Endometrium (tissue), 2 donors: ENCODE measurements around the gene FER.
"Not testable (repeated sequence)": the region's sequence is repeated elsewhere in the genome, so short reads cannot be mapped to it uniquely, and the experiment has no call there.

Experiments used
- FAIRE-seq: peaks from 2 replicates; lab custom pipeline; 2012; peaks lifted over from hg19 to GRCh38; lab: Jason Lieb, UNC
- donor health status: control.
- donor health status: control.

The FER gene

DNA sequence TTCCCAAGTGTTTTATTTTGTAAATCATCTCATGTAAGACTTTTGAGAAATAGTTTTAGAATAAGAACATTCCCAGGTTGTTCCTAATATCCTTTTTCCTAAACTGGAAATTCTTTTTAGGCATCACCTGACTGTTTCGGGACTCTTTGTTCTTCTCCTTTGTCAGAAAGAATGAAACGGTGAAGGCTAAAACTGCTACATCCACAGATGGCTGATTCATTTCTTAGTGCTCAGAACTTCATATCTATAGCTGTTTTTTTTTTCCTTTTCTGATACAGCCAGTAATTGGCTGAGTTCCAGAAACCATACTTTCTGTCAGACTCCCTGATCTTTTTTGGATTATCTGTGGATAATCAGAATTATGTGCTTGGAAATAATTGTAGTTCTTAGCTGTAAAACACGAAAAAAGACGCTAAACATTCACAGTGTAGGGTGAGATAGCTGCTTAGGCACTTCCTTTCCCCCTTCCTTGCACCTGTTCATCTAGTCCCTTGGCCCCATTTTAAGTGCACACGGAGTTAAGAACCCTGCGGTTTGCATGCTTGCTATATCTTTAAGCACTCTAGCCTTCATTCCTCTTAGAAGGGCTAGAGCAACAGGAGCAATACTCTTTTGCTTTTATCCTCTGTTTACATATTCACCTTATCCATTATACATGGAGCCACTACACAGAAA is 378.2 kb downstream of the FER start:
- no peak for FAIRE-seq

GRCh38 chr5:109126481-109126880 is 378.8 kb downstream of the FER start:
- FAIRE-seq = no peak

DNA sequence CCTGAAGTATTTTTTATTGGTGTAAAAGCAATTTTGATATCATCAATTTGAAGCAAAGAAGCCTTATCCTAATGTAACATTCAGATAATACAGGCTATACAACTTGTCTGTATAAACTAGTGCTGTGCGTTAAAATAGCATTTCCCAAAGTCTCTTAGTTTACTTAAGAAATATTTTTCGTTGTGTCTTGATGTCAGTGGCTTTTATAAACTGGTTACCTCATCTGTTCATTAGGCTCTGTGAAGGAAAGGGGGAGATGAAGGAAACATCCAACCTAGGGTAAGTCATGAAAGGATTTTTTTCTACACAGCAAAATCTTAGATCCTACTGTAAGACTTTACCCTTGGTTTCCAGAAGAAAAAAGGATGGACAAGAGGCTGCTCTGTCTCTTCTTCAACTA is 389.2 kb downstream of the FER start:
- FAIRE-seq = no peak

GRCh38 chr5:109141222-109142200 is 393.8 kb downstream of the FER start:
- no peak for FAIRE-seq

GRCh38 chr5:109143031-109143430 is 395.3 kb downstream of the FER start:
- FAIRE-seq = no peak

DNA sequence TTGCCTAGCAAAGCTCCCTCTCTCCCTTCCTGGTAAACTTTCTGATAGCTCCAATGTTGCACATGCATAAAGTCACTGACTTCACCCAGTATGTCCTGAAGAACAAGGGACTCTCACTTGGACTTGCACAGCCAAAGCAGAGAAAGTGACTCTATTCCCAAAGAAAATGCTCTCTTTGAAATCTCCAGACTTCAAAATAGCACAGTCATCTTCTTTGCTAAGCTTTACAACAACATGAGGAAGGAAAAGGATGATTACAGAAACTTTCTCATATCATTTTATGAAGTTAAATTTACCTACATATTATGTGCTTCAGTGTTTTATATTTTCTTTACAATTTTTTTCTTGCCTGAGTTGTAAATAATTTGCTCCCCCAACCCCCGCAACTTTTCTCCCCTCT is 397.4 kb downstream of the FER start:
- no peak for FAIRE-seq

GRCh38 chr5:109146591-109146990 is 398.9 kb downstream of the FER start:
- FAIRE-seq = no peak

- FAIRE-seq = no peak
These were observed 404.9 kb downstream of the FER start for GRCh38 chr5:109152565-109152964.

DNA sequence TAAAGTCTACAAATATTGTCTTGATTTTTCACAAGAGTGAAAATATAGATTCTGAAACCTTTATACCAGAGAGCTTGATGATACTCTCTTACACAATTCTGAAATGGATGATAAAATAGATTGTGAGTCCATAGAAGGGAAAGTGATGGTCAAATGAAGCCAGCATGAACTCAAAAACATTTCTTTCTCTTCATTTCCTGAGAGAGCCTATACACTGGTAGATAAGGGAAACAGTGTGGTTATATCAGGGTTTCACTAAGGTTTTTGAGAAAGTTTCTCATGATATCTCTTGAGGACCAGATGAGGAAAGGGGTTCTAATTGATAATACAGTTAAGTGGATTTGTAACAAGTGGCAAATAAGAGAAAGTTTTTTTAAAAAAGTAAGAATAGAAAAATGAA is 407.9 kb downstream of the FER start:
- no peak for FAIRE-seq

- no peak for FAIRE-seq
These were observed 409.2 kb downstream of the FER start for GRCh38 chr5:109156885-109157284.

GRCh38 chr5:109160468-109160867 is 412.8 kb downstream of the FER start:
- peak; percentile 83 for FAIRE-seq

DNA sequence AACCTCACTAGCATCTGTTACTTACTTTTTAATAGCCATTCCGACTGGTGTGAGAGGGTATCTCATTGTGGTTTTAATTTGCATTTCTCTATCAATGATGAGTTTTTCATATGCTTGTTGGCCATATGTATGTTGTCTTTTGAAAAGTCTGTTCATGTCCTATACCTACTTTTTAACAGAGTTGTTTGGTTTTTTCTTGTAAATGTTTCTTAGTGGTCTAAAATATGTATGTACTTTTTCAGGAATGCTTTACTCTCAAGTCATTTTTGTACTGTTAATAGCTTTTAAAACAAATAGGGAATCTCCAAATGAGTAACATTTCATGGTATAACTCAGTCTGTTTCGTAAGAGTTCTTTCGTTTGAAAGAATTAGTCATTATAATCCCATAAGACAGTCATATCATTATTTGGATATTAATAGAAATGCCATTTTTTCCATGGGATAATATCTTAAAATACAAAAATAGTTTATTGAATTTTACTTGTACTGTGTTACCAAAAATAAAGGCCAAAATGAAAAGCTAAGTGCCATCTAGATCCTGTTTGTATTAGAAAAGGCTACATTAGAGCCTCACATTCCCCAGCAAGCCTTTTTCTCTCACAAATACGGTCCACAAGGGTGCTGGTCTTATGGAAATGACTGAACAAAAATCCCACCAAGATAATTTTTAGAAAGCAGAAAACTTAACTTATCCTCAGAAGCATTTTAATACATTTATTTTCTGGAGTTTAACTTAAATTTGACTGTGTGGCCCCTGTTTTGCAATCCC is 414.4 kb downstream of the FER start:
- FAIRE-seq = no peak

DNA sequence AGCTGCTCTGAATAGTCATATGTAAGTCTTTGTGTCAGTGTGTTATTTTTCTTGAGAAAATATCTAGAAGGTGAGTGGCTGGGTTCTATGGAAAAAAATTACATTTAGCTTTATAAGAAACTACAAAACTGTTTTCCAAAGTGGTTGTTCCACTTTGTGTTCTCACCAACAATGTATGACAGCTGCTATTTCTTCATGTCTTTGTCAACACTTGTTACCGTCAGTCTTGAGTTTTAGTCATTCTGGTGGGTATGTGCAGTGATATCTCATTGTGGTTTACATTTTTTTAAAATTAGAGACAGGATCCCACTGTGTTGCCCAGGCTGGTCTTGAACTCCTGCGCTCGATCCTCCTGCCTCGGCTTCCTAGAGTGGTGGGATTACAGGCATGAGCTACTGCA is 415.6 kb downstream of the FER start:
- no peak for FAIRE-seq

GRCh38 chr5:109164001-109164400 is 416.3 kb downstream of the FER start:
- no peak for FAIRE-seq

- no peak for FAIRE-seq
These were observed 419.9 kb downstream of the FER start for GRCh38 chr5:109167586-109167985.

DNA sequence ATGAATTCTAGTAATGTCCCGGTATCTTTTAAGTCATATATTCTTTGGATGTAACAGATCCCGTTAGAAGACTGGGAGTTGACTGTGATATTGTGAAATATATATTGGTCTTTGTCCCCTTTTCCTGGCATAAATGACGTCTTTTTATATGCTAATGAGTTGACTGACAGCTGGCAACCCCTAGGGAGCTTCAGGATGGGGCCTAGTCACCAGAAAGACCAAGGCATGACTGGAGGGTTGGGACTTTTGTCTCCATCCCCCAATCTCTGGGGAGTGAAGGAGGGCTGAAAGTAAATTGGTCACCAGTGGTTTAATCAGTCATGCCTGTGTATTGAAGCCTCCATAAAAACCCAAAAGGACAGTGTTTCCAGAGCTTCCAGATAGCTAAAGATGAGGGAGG is 420.5 kb downstream of the FER start:
- no peak for FAIRE-seq

DNA sequence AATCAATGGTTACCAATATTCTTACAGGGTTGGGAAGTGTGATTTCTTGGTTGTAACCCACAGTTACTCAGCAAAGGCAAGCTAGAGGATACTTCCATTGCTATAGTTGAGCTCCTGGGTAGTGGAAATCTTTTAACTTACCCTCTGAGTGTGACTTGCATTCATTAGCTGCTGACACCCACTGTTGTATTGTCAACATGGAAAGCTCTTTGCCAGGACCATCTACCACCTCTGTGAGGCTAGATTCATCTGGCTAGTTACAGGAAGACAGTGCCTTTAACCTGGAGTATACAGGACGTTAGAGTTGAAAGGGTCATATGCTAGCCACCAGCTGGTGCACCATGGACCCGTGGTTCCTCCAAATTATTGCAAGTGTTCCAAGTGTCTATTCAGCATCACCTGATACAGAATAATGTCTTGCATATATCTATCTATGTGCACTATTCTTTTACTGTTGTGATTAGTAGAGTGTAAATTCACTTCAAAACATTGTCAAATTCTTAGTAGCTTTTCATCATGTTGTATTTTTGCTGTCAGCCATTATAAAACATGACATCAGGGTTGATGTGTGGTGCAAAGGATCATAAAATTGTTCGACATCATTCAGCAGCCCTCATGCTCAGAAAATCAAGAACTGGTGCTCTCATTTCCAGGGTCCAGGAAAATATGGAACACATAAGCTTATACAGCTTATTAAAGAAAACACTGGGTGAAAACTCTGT is 423.1 kb downstream of the FER start:
- no peak for FAIRE-seq

DNA sequence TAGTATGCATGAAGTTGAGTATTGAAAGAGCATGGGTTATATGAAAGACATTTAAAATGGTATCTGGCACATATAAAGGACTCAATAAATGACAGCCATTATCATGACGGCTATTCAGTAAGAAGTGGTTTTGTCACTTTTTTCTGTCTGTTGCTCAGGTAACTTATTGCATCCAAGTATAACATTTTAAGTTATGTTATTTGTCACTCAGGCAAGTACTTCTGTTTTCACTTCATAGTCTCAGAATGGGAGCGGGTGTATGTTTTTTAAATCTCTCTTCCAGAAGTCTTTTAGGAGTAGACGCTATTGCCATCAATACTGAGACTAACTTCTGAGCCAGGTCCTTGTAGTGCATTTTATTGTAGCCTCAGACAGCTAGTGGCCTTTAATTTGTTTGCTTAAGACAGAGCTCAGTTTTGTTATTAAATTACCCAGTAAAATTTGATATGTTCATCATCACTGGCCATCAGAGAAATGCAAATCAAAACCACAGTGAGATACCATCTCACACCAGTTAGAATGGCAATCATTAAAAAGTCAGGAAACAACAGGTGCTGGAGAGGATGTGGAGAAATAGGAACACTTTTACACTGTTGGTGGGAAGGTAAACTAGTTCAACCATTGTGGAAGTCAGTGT is 423.9 kb downstream of the FER start:
- not testable (repeated sequence) for FAIRE-seq

DNA sequence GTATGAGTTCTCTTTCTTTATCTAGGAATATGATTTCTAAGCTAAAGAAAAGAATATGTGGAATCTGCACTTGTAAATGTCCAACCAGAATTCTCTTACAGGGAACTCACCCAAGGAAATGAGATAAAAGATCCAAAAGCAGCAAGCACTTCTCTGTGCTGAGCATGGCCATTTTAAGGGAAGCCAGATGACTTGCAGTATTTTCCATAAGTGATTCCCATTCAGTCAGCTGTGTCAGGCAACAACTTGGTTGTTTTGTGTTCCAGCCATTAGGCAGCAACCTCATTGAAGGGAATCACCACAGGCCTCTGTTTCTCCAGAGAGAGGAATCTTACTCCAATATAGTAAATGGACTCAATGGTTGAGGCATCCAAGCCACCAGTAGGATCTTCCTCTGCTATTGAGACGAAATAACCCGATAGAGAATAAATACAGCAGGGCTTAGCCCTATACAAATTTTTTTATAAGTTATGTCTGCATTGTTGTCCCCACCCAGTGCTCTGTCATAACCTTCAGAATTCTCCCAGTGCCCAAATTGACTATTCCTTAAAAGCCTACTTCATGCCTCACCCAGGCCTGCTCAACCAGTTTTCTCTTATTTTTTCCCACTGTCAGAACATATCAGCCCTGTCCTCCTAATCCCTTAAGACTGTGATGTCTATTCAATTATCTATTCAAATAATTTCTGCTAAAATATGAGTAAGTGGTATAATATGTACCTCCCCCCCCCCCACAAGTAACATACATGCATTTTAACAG is 425.5 kb downstream of the FER start:
- no peak for FAIRE-seq

DNA sequence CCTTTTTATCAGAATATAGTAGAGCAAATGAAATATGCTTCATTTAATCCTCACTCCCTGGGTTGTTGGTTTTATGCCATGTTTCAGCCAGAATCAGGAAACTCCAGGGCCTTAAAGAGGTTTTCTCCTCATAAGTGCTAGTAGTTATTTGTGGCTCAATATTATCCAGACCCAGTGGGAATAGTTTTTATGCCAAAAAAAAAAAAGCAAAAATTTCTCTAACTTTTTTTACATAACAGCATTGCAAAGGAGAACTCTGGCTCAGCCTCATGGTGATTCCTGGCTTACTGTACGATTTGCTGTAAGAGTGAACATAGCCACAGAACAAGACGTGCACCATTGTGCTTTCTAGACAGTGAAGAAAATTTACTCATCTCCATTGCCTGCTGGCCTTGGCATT is 429.5 kb downstream of the FER start:
- no peak for FAIRE-seq

GRCh38 chr5:109177782-109178181 is 430.1 kb downstream of the FER start:
- FAIRE-seq = no peak
